ENCODE results near the gene CLEC7A.

Gene CLEC7A

DNA sequence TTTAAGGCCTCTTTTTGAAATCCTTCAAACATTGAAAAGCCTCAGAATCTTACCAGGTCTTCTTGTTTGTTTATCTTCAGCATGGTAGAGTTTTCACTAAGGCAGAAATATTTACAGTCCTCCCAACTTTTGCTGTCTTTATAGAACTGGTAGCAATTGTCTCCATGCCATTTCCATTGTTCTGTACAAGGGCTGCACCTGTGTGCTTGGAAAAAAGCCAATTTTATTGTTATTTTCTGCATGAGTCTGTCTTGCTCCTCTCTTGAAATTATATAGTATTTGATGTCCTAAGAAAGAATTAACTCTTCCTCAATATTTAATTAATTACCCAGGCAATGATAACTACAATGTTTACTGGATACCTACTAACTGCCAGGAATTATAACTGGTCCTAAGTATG is 54.5 kb downstream of the CLEC7A start:
- peaks cover 21% of the 10 kb centered on the region; the same call in 1 of the 2 replicates for H3K27me3 ChIP-seq (ENCODE audit: low read depth, low read length)
- H4K20me1 ChIP-seq (ENCODE audit: insufficient read depth, low read length), result no peaks in the 10 kb centered on the region
- TF ChIP-seq, protein P1, sequence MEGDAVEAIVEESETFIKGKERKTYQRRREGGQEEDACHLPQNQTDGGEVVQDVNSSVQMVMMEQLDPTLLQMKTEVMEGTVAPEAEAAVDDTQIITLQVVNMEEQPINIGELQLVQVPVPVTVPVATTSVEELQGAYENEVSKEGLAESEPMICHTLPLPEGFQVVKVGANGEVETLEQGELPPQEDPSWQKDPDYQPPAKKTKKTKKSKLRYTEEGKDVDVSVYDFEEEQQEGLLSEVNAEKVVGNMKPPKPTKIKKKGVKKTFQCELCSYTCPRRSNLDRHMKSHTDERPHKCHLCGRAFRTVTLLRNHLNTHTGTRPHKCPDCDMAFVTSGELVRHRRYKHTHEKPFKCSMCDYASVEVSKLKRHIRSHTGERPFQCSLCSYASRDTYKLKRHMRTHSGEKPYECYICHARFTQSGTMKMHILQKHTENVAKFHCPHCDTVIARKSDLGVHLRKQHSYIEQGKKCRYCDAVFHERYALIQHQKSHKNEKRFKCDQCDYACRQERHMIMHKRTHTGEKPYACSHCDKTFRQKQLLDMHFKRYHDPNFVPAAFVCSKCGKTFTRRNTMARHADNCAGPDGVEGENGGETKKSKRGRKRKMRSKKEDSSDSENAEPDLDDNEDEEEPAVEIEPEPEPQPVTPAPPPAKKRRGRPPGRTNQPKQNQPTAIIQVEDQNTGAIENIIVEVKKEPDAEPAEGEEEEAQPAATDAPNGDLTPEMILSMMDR (IDR thresholded peaks at IDR 0.05; ENCODE audit: low read depth, low read length), result no peak
- no peak for TF ChIP-seq EZH2phosphoT487 (IDR thresholded peaks at IDR 0.05; ENCODE audit: low read depth)

DNA sequence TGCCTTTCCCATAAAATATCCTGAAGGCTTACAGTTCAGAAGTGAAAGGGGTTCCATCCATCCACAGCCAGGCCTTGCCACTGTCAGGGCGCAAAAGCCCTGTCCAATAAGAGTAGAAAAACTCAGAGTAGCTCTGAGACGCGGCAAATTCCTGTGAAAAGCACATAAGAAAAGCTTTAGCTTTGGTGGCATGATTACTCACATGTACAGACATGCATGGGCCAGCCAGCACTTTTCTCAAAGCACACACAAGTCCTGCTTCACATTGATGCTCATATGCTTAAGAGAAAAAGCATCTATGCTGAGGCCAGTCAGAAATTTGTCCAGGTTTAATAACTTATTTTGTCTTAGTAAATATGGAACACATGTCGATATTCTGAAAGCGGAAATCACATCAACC is 56.7 kb downstream of the CLEC7A start:
- no peak overlapping the region for H3K9ac ChIP-seq (ENCODE audit: low read length)
- no peak overlapping the region for H3K27ac ChIP-seq (ENCODE audit: low read length)
- H3K4me3 ChIP-seq (ENCODE audit: low read length), result no peak overlapping the region
- H3K4me1 ChIP-seq (ENCODE audit: low read length), result peaks cover 25% of the 10 kb centered on the region
- H4K20me1 ChIP-seq (ENCODE audit: insufficient read depth, low read length), result no peaks in the 10 kb centered on the region
- no peaks in the 10 kb centered on the region for H3K36me3 ChIP-seq (replicated peaks; ENCODE audit: low read depth, low read length)
- H3K79me2 ChIP-seq (ENCODE audit: low read length), result no peaks in the 10 kb centered on the region
- no peaks in the 10 kb centered on the region for H3K9me3 ChIP-seq (ENCODE audit: insufficient read depth, low read length)
- no peak overlapping the region for H2AFZ ChIP-seq (ENCODE audit: low read depth, low read length)
- TF ChIP-seq EZH2phosphoT487 (IDR thresholded peaks at IDR 0.05; ENCODE audit: low read depth), result no peak
- TF ChIP-seq, protein P1 (IDR thresholded peaks at IDR 0.05; ENCODE audit: low read depth, low read length), result no peak
- H3K4me2 ChIP-seq (ENCODE audit: low read length), result no peak overlapping the region
- H3K27me3 ChIP-seq (ENCODE audit: low read depth, low read length), result peaks cover 16% of the 10 kb centered on the region; the same call in 1 of the 2 replicates

More for the DNA sequence above, 54.5 kb downstream of the CLEC7A start:
- Histone ChIP-seq H3K4me3 (ENCODE audit: low read length) (no peak overlapping the region), H3K9me3 (ENCODE audit: insufficient read depth, low read length) (no peaks in the 10 kb centered on the region), H3K27ac (ENCODE audit: low read length) (no peak overlapping the region), H3K79me2 (ENCODE audit: low read length) (no peaks in the 10 kb centered on the region), H3K4me2 (ENCODE audit: low read length) (no peak overlapping the region), H3K4me1 (ENCODE audit: low read length) (peaks cover 5% of the 10 kb centered on the region), H3K9ac (ENCODE audit: low read length) (no peak overlapping the region), H3K36me3 (replicated peaks; ENCODE audit: low read depth, low read length) (no peaks in the 10 kb centered on the region), H2AFZ (ENCODE audit: low read depth, low read length) (no peak overlapping the region)

DNA sequence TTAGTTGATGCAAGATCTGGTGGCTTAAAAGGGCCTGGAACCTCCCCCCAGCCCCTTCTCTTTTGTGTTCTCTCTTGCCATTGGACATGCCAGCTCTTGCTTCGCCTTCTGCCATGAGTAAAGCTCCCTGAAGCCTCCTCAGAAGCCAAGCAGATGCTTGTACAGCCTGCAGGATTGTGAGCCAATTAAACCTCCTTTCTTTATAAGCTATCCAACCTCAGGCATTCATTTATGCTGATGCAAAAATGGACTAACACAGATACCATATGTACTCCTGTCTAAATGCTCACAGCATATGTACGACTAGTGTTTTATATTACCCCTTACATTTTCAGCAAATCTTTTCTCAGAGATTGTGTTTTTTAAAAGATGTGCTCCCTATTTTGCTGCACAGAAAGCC is 57.9 kb downstream of the CLEC7A start:
- H3K27ac ChIP-seq (ENCODE audit: low read length), result no peak overlapping the region
- H2AFZ ChIP-seq (ENCODE audit: low read depth, low read length), result no peak overlapping the region
- no peaks in the 10 kb centered on the region for H4K20me1 ChIP-seq (ENCODE audit: insufficient read depth, low read length)
- H3K9me3 ChIP-seq (ENCODE audit: insufficient read depth, low read length), result no peaks in the 10 kb centered on the region
- peaks cover 26% of the 10 kb centered on the region for H3K4me1 ChIP-seq (ENCODE audit: low read length)
- no peaks in the 10 kb centered on the region for H3K36me3 ChIP-seq (replicated peaks; ENCODE audit: low read depth, low read length)
- H3K4me2 ChIP-seq (ENCODE audit: low read length), result no peak overlapping the region
- TF ChIP-seq EZH2phosphoT487 (IDR thresholded peaks at IDR 0.05; ENCODE audit: low read depth), result no peak
- TF ChIP-seq, protein P1 (IDR thresholded peaks at IDR 0.05; ENCODE audit: low read depth, low read length), result no peak
- no peak overlapping the region for H3K4me3 ChIP-seq (ENCODE audit: low read length)
- H3K27me3 ChIP-seq (ENCODE audit: low read depth, low read length), result peaks cover 13% of the 10 kb centered on the region; the same call in 1 of the 2 replicates
- H3K9ac ChIP-seq (ENCODE audit: low read length), result no peak overlapping the region
- no peaks in the 10 kb centered on the region for H3K79me2 ChIP-seq (ENCODE audit: low read length)

DNA sequence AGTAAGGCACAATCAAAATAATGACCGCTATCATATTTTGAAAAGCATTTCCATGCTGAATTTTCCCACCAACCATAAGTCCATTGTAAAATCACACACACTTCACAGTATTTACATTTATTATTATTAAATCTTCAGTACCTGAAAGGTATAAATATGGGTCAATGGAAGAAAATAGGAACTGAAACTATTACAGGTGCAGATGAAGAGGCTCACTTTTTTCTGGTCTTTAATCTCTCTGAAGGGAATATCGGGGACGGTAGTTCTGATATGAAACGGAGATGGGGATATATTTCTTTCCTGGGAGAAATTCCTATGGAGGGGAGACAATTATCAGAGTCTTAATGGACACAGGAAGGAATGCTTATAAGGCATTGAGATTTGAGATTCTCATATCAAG is 59.6 kb downstream of the CLEC7A start:
- Histone ChIP-seq H2AFZ (ENCODE audit: low read depth, low read length) (no peak overlapping the region), H3K27me3 (ENCODE audit: low read depth, low read length) (peaks cover 7% of the 10 kb centered on the region; the same call in 1 of the 2 replicates), H3K4me3 (ENCODE audit: low read length) (no peak overlapping the region), H3K9ac (ENCODE audit: low read length) (no peak overlapping the region), H4K20me1 (ENCODE audit: insufficient read depth, low read length) (no peaks in the 10 kb centered on the region), H3K9me3 (ENCODE audit: insufficient read depth, low read length) (no peaks in the 10 kb centered on the region), H3K4me1 (ENCODE audit: low read length) (peaks cover 26% of the 10 kb centered on the region), H3K27ac (ENCODE audit: low read length) (no peak overlapping the region), H3K4me2 (ENCODE audit: low read length) (peak overlapping the region; percentile 15; the same call in 1 of the 2 replicates), H3K79me2 (ENCODE audit: low read length) (no peaks in the 10 kb centered on the region), H3K36me3 (replicated peaks; ENCODE audit: low read depth, low read length) (no peaks in the 10 kb centered on the region)
- TF ChIP-seq, protein P1 (IDR thresholded peaks at IDR 0.05; ENCODE audit: low read depth, low read length), result no peak
- no peak for TF ChIP-seq EZH2phosphoT487 (IDR thresholded peaks at IDR 0.05; ENCODE audit: low read depth)
